Stimulated activated CD8-positive, alpha-beta memory T cell treated with anti-CD3 and anti-CD28 coated beads, Interleukin-7, amount 100 ng/mL, for 24 hours (primary cell): ENCODE measurements around the gene FAM162A.
"Not testable (repeated sequence)": the region's sequence is repeated elsewhere in the genome, so short reads cannot be mapped to it uniquely, and the experiment has no call there.

Experiments used
- DNase-seq: peaks from one replicate; pipeline ENCODE4 v3.0.0-alpha.2; 2020; ENCODE audit warnings: low read depth

Gene FAM162A

GRCh38 chr3:122383771-122384697, at the start of gene FAM162A:
FAM162A (plus strand) TSS chr3:122384182; CDS start chr3:122384266, 84 bp downstream.
- peak; percentile 83 for DNase-seq

GRCh38 chr3:122342803-122343202, 41.2 kb upstream of the FAM162A start:
- no peak for DNase-seq

GRCh38 chr3:122343654-122344053, 40.3 kb upstream of the FAM162A start:
- no peak for DNase-seq

GRCh38 chr3:122349171-122349570, 34.8 kb upstream of the FAM162A start:
- no peak for DNase-seq

GRCh38 chr3:122350814-122351418, 33.1 kb upstream of the FAM162A start:
- DNase-seq = no peak

- DNase-seq = no peak
Measured at GRCh38 chr3:122351612-122352011, 32.4 kb upstream of the FAM162A start.

- DNase-seq = no peak
Measured at GRCh38 chr3:122353215-122353614, 30.8 kb upstream of the FAM162A start.

- DNase-seq = no peak
Measured at GRCh38 chr3:122353893-122354401, 30.0 kb upstream of the FAM162A start.

GRCh38 chr3:122355612-122356011, 28.4 kb upstream of the FAM162A start:
- no peak for DNase-seq

GRCh38 chr3:122356402-122356801, 27.6 kb upstream of the FAM162A start:
- DNase-seq = no peak

- DNase-seq = no peak
Measured at GRCh38 chr3:122357828-122358702, 25.9 kb upstream of the FAM162A start.

- DNase-seq = no peak
Measured at GRCh38 chr3:122358703-122359032, 25.3 kb upstream of the FAM162A start.

GRCh38 chr3:122362026-122362425, 22.0 kb upstream of the FAM162A start:
- DNase-seq = no peak

- DNase-seq = no peak
Measured at GRCh38 chr3:122364490-122364889, 19.5 kb upstream of the FAM162A start.

GRCh38 chr3:122365073-122365472, 18.9 kb upstream of the FAM162A start:
- DNase-seq = no peak

- not testable (repeated sequence) for DNase-seq
Measured at GRCh38 chr3:122365582-122366378, 18.2 kb upstream of the FAM162A start.

- no peak for DNase-seq
Measured at GRCh38 chr3:122366379-122366749, 17.6 kb upstream of the FAM162A start.

GRCh38 chr3:122374034-122374433, 9.9 kb upstream of the FAM162A start:
- no peak for DNase-seq

GRCh38 chr3:122377975-122378374, 6.0 kb upstream of the FAM162A start:
- DNase-seq = no peak

- peak; percentile 67 for DNase-seq
Measured at GRCh38 chr3:122382888-122383666, 905 bp upstream of the FAM162A start, which contains the start of gene MIX23. MIX23 (minus strand) TSS chr3:122383231; CDS start chr3:122383224, 7 bp downstream.

- DNase-seq = no peak
Measured at GRCh38 chr3:122387709-122388108, 3.7 kb downstream of the FAM162A start.
